HL-60 (cell line): ENCODE measurements around the gene DNAH10.

Source experiments
- CTCF ChIP-seq: IDR thresholded peaks from one replicate; pipeline ENCODE4 v1.5.1; 2011; ENCODE audit warnings: low read length, control low read depth, inconsistent platforms; ENCODE audit not compliant: insufficient read depth
- POLR2AphosphoS5 ChIP-seq: IDR thresholded peaks from 2 replicates; pipeline ENCODE4 v1.6.1; 2012; ENCODE audit warnings: low read depth

- TF ChIP-seq CTCF (no peak), POLR2AphosphoS5 (no peak)
These were observed 94.6 kb downstream of the DNAH10 start for GRCh38 chr12:123856681-123857080.
